HG02973 (cell line): ENCODE measurements around the gene CNOT6L.
A peak's percentile ranks its signal among the peaks of the same experiment; 100 is the strongest.
"Not testable (repeated sequence)": the region's sequence is repeated elsewhere in the genome, so short reads cannot be mapped to it uniquely, and the experiment has no call there.

Experiments
- ATAC-seq: cut with Tn5 transposase; IDR thresholded peaks from one replicate; pipeline ENCODE4 v1.9.1; 2021; ENCODE audit warnings: moderate library complexity; ENCODE audit not compliant: unreplicated experiment

The CNOT6L gene

DNA sequence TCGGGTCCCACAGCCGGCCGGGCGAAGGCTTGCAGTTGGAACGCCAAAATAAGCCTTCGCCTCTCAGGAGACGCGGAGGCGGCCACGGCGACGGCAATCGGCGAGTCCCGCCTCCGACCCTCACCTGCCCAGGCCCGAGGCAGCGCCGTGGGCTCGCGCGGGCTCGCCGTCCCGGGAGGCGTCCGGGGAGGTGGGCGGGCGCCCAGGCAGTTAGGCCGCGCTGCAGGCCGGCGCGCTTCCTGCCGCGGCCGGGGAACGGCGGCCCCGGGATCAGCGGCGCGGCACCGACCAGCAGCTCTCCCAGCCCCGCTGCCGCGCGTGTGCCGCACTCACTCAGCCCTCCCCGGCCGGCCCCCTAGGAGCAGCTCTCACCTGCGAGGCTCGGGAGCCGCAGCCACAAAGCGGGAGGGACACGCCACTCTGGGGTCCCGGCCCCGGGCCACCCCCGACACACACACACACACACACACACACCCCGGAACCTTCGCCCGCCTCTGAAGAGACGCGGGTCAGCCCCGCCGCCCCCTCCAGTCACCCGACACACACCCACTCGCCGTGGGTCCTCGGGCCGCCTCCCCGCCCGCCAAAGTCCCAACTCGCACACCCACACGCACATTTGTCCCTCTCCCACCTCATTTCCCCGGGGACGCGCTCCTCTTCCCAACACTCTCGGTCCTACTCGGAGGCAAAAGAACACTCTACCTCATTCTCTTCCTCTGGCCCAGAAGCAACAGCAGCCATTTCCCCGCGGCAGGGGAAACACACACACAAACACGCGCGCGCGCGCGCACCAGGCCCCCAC is at the start of gene CNOT6L:
TSS of gene CNOT6L (minus strand) at position 767 of the 802 bp plus-strand sequence. CDS start at position 707, 60 bp downstream.
- peak; percentile 27 for ATAC-seq

DNA sequence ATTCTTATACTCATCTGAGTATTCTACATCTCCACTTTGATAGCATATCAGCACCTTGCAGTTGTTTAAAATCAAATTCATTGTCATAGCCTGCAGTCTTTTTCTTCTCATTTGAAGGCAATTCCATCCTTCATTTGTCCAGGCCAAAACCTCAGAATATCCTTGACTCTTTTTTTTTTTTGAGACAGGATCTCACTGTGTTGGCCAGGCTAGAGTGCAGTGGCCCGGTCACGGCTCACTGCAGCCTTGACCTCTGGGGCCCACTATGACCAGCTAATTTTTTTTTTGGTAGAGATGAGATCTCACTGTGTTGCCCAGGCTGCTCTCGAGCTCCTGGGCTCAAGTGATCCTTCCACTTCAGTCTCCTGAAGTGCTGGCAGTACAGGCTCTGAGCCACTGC is 46.1 kb upstream of the CNOT6L start:
- no peak for ATAC-seq

DNA sequence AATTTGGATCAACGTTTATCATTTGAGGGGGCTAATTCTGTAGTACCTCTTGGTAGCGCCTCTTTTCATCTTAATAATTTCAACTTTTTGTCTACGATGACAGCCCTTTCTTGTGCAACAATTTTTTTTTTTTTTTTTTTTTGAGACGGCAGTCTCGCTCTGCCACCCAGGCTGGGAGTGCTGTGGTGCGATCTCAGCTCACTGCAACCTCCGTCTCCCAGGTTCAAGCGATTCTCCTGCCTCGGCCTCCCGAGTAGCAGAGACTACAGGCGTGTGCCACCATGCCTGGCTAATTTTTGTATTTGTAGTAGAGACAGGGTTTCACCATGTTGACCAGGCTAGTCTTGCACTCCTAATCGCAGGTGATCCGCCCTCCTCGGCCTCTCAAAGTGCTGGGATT is 44.2 kb upstream of the CNOT6L start:
- not testable (repeated sequence) for ATAC-seq

DNA sequence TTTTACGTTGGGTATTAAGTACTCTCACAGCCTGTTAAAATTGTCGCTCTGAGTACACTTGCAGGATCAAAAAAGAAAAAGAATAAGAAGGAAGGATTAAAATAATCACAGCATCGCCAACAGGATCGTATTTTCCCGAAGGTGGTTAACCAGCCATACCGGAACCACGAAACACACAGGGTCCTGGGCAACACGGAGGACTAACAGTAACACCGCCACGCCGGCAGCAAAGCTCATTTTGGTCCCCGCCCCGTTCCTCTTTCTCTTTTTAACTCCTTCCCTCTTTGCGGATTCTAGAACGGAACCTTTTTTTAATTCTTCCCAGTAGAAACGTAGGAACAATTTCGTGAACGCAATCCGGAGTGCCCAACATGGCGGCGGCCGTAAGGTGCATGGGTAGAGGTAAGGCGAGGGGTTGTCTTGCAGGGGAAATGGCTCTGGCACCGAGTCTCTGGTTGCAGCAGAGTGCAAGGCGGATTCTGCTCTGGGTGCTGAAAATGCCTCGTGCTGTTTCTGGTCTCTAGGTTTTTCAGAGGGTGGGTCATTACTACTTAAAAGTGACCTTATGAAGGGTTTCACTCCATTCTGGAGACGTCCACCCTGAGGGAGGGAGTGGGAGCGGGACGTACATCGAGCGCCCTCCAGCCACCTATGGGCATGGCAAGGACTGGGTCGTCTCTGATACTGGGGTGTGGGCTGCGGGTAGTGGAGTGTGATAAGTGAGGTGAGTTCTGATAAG is 43.5 kb upstream of the CNOT6L start, which contains the start of gene MRPL1:
TSS of gene MRPL1 (plus strand) at position 353 of the 739 bp plus-strand sequence. CDS start at position 372, 19 bp downstream.
- peak; percentile 75 for ATAC-seq

DNA sequence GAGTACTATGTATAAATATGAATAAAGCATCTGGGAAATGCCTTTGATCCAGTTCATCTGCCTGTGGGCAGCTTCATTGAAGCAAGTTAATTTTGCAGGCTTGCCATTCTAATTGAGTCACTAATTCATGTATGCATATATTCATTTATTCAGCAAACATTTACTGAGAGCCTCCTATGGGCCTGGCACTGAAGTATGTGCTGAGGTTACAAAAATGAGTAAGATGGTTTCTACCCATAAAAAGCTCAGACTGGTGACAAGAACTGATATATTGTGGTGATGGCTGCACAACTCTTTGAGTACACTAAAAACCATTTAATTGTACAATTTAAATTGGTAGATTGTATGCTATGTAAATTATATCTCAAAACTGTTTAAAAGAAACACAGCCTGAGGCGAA is 42.3 kb upstream of the CNOT6L start:
- no peak for ATAC-seq

DNA sequence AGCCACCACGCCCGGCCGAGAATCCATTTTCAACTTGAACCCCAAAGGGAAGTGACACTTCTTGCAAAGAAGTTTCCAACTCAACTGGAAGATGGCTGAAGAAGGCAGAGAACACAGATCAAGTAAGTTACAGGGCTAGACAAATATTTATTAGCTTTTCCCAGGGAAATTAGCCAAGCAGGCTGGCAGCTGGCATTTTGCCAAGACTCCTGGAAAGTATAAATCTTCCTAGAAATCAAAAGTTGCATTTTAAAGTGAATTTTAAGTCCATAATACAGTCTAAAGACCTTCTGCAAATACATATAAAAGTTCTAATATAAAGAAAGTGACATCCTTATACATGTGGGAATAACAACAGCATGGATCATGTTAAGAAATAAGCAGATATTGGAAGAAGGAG is 40.1 kb upstream of the CNOT6L start:
- ATAC-seq: no peak

DNA sequence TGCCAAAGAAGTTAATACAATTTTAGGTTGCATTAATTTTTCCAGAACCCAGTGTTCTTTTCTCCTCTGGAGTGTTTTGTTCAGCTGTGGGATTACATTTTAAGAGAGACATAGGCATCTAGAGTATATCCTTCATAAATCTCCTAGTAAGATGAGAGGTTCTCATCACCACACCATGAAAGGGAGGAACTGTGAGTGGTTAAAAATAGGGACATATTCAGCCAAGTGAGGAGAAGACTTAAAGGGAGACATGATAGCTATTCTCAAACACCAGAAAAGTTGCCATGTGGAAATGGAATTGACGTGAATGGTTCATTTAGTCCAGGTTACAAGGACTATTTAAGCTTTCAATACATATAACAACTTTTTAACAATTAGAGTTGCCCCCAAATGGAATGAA is 37.0 kb upstream of the CNOT6L start:
- no peak for ATAC-seq

DNA sequence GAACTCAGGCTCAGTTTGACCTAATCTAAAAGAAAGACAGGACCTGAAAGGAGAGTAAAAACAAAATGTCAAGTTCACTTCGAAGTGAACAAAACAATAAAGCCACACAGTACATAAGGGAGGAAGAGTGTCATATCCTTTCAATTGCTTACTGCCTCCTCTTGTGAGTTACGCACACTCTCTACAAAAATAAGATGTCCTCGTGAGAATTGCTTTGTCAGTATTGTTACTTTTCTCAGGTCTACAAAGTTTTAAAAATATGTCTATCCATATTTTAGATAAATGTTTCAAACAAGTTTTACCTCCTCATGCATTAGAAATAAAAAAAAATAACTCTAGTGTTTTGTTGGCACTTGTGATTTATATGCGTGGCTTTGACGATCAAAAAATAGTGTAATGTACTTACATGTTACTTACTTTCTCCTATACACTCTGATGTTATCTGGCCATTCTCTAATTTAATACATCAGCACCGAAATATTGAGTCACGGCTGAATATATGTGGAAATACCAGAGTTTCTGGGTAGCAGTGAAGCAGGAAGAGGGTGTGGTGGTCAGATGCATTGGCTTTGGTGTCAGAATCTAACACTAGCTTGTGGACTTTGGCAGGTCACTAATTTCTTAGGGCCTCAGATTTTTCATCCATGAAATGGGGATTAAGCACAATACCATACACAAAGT is 35.4 kb upstream of the CNOT6L start:
- no peak for ATAC-seq

DNA sequence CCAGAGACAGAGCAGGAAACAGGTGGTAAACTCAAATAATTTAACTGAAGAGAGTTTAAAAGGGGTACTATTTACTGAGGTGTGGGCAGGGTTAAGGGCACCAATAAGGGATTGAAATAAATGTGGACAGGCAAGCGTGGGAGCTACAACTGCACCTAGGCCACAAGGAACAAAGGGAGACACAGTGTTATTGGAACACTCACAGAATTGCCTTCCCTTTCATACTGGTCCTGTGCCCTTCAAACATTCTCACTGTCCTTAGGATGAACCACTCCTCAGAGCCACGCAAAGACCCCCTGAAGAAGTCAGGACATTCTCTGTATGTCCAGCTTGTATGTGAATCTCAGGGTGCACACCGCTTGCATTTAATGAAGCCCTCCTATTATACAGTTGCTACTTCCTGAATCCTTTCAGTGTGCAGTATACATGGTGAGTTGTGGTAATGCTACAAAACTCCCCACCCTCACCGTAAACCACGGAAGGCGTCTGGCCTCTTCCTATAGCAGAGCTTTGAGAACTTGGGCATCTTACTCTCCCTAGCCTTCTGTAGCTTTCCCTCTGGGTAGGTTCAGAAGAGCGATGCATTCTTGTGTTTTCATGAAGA is 33.8 kb upstream of the CNOT6L start:
- peak; percentile 92 for ATAC-seq

DNA sequence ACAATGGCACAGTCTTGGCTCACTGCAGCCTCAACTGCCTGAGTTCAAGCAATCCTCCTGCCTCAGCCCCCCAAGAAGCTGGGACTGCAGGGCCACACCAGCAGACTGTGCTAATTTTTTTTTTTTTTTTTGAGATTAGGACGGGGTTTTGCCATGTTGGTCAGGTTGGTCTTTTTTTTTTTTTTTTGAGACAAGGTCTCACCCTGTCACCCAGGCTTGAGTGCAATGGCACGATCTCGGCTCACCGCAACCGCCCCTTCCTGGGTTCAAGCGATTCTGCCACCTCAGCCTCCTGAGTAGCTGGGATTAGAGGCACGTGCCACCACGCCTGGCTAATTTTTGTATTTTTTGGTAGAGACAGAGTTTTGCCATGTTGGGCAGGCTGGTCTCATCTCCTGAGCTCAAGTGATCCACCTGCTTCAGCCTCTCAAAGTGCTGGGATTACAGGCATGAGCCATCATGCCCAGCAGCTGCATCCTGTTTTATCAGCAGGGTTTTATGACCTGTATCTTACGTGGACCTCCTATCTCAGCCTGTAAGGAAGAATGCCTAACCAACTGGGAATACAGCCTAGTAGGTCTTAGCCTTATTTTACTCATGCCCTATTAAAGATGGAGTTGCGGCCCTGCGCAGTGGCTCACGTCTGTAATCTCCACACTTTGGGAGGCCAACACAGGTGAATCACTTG is 30.3 kb upstream of the CNOT6L start:
- no peak for ATAC-seq

DNA sequence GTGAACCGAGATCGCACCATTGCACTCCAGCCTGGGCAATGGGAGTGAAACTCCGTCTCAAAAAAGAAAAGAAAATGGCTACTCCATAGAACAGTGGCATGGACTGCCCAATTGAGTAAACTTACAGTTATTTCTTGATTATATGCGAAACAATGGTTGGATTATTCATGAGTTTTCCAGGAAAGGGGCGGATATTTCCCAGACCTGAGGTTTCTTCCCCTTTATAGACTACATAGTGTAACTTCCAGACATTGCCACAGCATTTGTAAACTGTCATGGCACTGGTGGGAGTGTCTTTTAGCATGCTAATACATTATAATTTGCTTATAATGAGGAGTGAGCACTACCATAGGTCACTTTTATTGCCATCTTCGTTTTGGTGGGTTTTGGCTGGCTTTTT is 29.3 kb upstream of the CNOT6L start:
- ATAC-seq: no peak

DNA sequence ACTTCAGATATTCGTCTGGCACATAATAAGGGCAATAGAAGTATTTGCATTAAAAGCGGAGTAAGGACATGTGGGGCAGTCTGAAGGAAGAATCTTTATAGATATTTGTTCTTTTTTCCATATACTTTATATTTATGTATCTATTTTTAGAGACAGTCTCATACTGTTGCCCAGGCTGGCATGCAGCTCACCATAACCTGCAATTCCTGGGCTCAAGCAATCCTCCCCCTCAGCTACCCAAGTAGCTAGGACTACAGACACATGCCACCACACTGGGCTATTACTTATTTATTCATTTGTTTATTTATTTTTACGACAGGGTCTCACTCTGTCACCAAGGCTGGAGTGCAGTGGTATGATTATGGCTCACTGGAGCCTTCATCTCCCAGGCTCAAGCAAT is 26.8 kb upstream of the CNOT6L start:
- ATAC-seq: no peak

DNA sequence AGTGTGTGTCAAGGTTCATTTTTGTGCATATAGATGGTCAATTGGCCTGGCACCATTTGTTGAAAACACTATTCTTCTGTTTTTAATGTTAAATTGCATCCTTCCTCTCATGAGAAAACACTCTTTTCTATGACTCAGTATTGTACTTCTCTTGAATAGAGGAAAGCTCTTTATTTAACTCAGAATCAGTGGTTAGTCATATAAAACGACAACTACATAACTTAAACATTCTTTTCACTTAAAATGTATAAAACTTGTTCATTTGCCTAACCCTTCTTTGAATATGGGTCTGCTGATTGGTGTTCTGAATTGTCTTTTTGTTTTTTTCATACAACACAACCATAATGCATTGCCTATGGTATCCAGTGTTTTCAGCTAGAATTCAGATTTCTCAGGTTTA is 26.2 kb upstream of the CNOT6L start:
- no peak for ATAC-seq

DNA sequence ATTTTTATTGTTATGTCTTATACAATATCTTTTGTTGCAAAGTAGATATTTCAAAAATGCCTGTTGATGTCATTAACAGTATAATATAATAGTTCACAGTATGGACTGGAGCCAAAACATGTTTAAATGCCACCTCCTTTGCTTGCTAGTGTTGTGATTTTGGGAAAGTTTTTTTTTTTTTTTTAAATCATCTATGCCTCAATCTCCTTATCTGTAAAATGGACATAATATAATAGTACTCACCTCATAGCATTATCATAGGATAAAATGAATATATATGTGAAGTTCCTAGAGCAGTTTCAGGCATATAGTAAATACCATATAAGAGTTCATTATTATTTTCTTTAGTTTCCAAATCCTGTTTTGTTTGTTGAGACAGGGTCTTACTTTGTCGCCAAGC is 25.2 kb upstream of the CNOT6L start:
- ATAC-seq: no peak

DNA sequence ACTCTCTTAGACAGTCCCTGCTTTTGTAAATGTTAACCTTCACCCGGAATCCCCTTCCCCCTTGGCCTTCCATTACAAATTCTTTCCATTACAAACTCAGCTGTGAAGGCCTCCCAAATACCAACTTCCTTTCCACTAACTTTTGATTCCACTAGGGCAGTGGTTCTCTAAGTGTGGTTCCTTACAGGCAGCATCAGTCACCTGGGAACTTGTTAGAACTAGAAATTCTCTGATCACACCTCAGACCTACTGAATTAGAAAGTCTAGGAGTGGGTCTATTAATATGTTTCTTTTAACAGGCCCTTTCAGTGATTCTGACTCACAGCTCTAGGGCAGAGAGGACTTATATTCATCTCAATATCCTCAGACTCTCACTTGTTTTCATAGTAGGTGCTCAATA is 24.5 kb upstream of the CNOT6L start:
- no peak for ATAC-seq

DNA sequence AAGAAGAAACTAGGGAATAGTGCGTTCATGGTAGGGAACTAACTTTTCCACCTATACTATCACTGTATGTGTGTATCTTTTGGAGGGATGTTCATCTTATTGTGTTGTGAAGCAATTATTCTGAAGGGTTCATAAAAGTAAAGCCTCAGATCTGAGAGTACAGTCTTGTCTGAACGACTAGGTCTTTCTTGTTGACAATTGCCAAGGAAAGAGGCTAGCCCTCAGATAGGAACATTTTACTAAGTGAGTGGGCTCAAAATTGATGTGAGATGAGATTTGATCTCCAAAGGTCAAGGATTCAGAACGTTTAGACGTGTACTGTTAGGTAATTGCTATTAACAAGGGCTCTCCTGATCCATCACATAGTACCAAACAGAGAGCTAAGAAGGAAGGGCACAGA is 15.2 kb upstream of the CNOT6L start:
- no peak for ATAC-seq

DNA sequence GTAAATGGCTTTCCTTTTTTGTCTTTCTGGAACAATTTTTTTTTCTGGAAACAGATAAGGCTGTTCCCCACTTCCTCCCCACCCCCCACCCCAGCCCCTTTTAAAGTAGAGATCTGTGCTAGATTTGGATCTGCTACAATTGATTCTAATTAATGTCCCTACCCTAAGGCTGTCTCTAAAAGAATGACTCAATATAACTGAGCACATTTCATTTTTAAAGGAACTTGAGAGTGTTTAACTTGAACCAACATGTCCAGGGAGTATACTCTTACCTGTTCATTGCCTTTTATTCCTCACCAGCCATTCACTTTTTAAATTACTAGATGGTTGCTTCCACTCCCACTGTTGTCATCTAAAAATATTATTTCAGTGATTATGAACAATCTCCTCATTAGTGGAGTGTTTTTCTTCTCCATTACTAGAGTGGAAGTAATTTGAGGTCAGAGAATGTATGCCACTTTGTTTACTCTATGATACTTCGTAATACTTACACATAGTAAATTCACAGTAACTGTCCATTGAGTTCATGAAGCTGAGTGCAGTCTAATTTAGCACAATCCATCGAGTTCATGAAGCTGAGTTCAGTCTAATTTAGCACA is 14.1 kb upstream of the CNOT6L start:
- ATAC-seq: no peak

DNA sequence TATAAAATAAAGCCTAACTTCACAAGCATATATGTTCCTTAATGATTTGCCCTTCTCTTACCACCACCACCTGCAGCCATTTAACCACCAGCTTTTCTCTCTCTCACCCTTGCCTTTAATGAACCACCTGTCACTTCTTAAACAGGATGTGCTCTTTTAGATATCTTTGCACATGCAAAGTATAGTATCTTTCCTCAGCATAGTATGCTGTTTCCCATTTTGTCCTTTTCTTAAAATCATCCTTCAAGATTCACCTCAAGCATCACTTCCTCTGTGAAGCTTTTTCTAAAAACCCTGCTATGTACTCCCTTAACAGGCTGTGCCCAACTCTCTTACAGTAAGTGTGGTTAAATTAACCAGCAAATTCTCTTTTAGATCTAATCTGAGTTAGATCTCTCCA is 8.2 kb upstream of the CNOT6L start:
- ATAC-seq: no peak

DNA sequence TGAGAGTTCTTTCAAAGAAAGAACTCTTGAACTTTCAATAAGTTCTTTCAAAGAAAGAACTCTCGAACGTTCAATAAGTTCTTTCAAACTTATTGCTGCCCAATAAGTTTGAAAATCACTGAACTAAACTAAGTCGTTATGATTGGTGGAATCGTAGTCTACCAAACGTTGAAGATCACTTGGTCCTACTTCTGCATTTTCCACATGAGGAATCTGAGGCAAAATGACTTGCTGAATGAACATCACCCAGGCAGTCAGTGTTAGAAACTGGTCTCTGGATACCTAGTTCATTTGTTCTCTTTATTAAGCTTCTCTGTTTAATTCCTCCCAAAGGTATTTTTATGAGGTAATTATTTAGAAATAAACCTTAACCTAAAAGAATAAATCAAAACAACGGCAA is 7.1 kb upstream of the CNOT6L start:
- ATAC-seq: no peak

DNA sequence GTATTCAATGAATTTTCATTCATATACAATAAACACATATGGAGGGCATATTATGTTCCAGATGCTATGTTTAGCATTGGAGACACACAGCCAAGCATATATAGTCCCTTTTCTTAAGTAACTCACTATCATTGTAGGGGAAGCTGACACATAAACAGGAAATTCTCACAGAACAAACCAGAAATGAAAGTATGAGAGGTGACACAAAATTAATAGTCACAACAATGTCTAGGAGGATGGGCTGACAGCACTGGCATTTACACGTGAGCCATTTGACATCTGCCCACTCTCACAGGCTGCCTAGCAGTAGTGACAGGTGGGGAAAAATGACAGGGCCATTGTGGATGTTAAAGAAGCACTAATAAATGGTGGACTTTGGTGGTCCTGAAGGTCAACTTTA is 2.6 kb upstream of the CNOT6L start:
- ATAC-seq: no peak
